ENCODE measurements around the gene VIPR1.

DNA sequence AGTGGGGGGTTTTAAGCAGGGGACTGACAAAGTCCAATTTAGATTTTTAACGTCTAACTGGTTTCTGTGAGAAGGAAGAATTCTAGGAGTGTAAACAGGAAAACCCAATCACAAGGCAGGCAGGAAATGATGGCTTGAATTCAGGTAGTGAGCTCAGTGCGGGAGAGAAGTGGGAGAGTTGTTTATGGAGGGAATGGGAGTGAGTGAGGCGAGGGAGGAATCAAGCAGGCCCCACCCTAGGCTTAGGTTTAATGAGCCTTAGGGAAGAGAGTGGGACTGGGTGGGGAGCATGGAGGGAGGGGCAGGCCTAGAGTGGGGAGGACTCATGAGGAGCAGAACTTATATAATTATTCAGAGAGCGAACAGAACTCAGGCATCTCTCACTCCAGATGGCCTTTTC is 17.9 kb downstream of the VIPR1 start:
- no peak for TF ChIP-seq POLR2A (IDR thresholded peaks at IDR 0.05)
- TF ChIP-seq, protein P1, sequence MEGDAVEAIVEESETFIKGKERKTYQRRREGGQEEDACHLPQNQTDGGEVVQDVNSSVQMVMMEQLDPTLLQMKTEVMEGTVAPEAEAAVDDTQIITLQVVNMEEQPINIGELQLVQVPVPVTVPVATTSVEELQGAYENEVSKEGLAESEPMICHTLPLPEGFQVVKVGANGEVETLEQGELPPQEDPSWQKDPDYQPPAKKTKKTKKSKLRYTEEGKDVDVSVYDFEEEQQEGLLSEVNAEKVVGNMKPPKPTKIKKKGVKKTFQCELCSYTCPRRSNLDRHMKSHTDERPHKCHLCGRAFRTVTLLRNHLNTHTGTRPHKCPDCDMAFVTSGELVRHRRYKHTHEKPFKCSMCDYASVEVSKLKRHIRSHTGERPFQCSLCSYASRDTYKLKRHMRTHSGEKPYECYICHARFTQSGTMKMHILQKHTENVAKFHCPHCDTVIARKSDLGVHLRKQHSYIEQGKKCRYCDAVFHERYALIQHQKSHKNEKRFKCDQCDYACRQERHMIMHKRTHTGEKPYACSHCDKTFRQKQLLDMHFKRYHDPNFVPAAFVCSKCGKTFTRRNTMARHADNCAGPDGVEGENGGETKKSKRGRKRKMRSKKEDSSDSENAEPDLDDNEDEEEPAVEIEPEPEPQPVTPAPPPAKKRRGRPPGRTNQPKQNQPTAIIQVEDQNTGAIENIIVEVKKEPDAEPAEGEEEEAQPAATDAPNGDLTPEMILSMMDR (IDR thresholded peaks at IDR 0.05) = no peak
